Effector memory CD8-positive, alpha-beta T cell (primary cell): ENCODE results near the gene MCUR1.
"Not testable (repeated sequence)": the region's sequence is repeated elsewhere in the genome, so short reads cannot be mapped to it uniquely, and the experiment has no call there.

Experiments used
- ATAC-seq: fragments of 150-1000 bp; cut with Tn5 transposase; replicated peaks from 2 replicates; pipeline ENCODE4 v1.10.0; 2021; ENCODE audit warnings: mild to moderate bottlenecking, moderate library complexity
- DNase-seq, 3 experiments: peaks; one replicate each; pipeline ENCODE4 v3.0.0; 2021
- H3K27ac Mint-ChIP-seq, 2 donors: one replicate each; pipeline ENCODE4 v1.8.0; 2022; ENCODE audit warnings: mild to moderate bottlenecking in 2 of 2, mixed read lengths in 2 of 2, moderate library complexity in 2 of 2
- H3K27me3 Mint-ChIP-seq, 2 donors: one replicate each; pipeline ENCODE4 v1.8.0; 2022; ENCODE audit warnings: mixed read lengths in 2 of 2
- H3K36me3 Mint-ChIP-seq: one replicate; pipeline ENCODE4 v1.8.0; 2022; ENCODE audit warnings: mild to moderate bottlenecking, moderate library complexity, mixed read lengths; ENCODE audit not compliant: insufficient read depth
- H3K4me1 Mint-ChIP-seq, 2 donors: one replicate each; pipeline ENCODE4 v1.8.0; 2022; ENCODE audit warnings: low read depth in 2 of 2, mixed read lengths in 2 of 2
- H3K4me3 Mint-ChIP-seq, 2 donors: one replicate each; pipeline ENCODE4 v1.8.0; 2022; ENCODE audit warnings: mild to moderate bottlenecking in 2 of 2, mixed read lengths in 2 of 2, moderate library complexity in 2 of 2
- H3K9me3 Mint-ChIP-seq, 2 donors: one replicate each; pipeline ENCODE4 v1.8.0; 2022; ENCODE audit warnings: mixed read lengths in 2 of 2

The MCUR1 gene

GRCh38 chr6:13841936-13842335 lies 27.6 kb upstream of the MCUR1 start:
- H3K27me3 Mint-ChIP-seq = peaks cover 7 to 9% of the 10 kb centered on the region in 2 donors
- no peak overlapping the region for H3K27ac Mint-ChIP-seq
- peaks cover 4% of the 10 kb centered on the region for H3K36me3 Mint-ChIP-seq
- H3K4me3 Mint-ChIP-seq = no peak overlapping the region
- ATAC-seq (no peak), DNase-seq (no peak)
- no peaks in the 10 kb centered on the region for H3K9me3 Mint-ChIP-seq
- H3K4me1 Mint-ChIP-seq = no peaks in the 10 kb centered on the region

GRCh38 chr6:13838616-13839015 lies 24.3 kb upstream of the MCUR1 start:
- peaks cover 4% of the 10 kb centered on the region for H3K36me3 Mint-ChIP-seq
- peaks cover 5 to 24% of the 10 kb centered on the region in 2 donors for H3K27me3 Mint-ChIP-seq
- H3K4me3 Mint-ChIP-seq = no peak overlapping the region
- H3K4me1 Mint-ChIP-seq = no peaks in the 10 kb centered on the region
- DNase-seq (no peak), ATAC-seq (no peak)
- no peaks in the 10 kb centered on the region for H3K9me3 Mint-ChIP-seq
- H3K27ac Mint-ChIP-seq = no peak overlapping the region

- peaks cover 9 to 21% of the 10 kb centered on the region in 2 donors for H3K27me3 Mint-ChIP-seq
- H3K27ac Mint-ChIP-seq = no peak overlapping the region
- no peaks in the 10 kb centered on the region for H3K9me3 Mint-ChIP-seq
- no peak for ATAC-seq
- no peaks in the 10 kb centered on the region for H3K4me1 Mint-ChIP-seq
- peaks cover 4% of the 10 kb centered on the region for H3K36me3 Mint-ChIP-seq
- no peak overlapping the region for H3K4me3 Mint-ChIP-seq
- DNase-seq = no peak
Observed at GRCh38 chr6:13836170-13836569, 21.8 kb upstream of the MCUR1 start.

- Mint-ChIP-seq H3K27ac (no peak overlapping the region), H3K27me3 (peaks cover 21 to 31% of the 10 kb centered on the region in 2 donors), H3K4me3 (no peak overlapping the region), H3K36me3 (no peaks in the 10 kb centered on the region), H3K9me3 (no peaks in the 10 kb centered on the region), H3K4me1 (no peaks in the 10 kb centered on the region)
- no peak for ATAC-seq
- no peak for DNase-seq
Observed at GRCh38 chr6:13834790-13835189, 20.4 kb upstream of the MCUR1 start.

GRCh38 chr6:13834018-13834417 lies 19.7 kb upstream of the MCUR1 start:
- ATAC-seq, H3K36me3 Mint-ChIP-seq, H3K4me3 Mint-ChIP-seq, DNase-seq, H3K27ac Mint-ChIP-seq, H3K9me3 Mint-ChIP-seq, H3K4me1 Mint-ChIP-seq: not testable (repeated sequence)
- H3K27me3 Mint-ChIP-seq = peaks cover 25 to 32% of the 10 kb centered on the region in 2 donors

- no peaks in the 10 kb centered on the region for H3K4me1 Mint-ChIP-seq
- ATAC-seq = no peak
- H3K36me3 Mint-ChIP-seq = no peaks in the 10 kb centered on the region
- H3K9me3 Mint-ChIP-seq = no peaks in the 10 kb centered on the region
- no peak for DNase-seq
- H3K27me3 Mint-ChIP-seq = peaks cover 34 to 40% of the 10 kb centered on the region in 2 donors
- H3K4me3 Mint-ChIP-seq = no peak overlapping the region
- H3K27ac Mint-ChIP-seq = no peak overlapping the region
Observed at GRCh38 chr6:13832778-13833177, 18.4 kb upstream of the MCUR1 start.

GRCh38 chr6:13831615-13832014 lies 17.3 kb upstream of the MCUR1 start:
- Mint-ChIP-seq H3K27me3 (peaks cover 34 to 40% of the 10 kb centered on the region in 2 donors), H3K36me3 (no peaks in the 10 kb centered on the region), H3K9me3 (no peaks in the 10 kb centered on the region), H3K4me1 (no peaks in the 10 kb centered on the region), H3K4me3 (no peak overlapping the region), H3K27ac (no peak overlapping the region)
- ATAC-seq = no peak
- DNase-seq = no peak

GRCh38 chr6:13830803-13831202 lies 16.4 kb upstream of the MCUR1 start:
- no peak overlapping the region for H3K4me3 Mint-ChIP-seq
- H3K27ac Mint-ChIP-seq = no peak overlapping the region
- H3K27me3 Mint-ChIP-seq = peaks cover 34 to 37% of the 10 kb centered on the region in 2 donors
- DNase-seq = no peak
- ATAC-seq = no peak
- no peaks in the 10 kb centered on the region for H3K9me3 Mint-ChIP-seq
- no peaks in the 10 kb centered on the region for H3K36me3 Mint-ChIP-seq
- H3K4me1 Mint-ChIP-seq = no peaks in the 10 kb centered on the region

- DNase-seq, H3K4me3 Mint-ChIP-seq, H3K27ac Mint-ChIP-seq, H3K4me1 Mint-ChIP-seq, H3K9me3 Mint-ChIP-seq, H3K36me3 Mint-ChIP-seq, ATAC-seq: not testable (repeated sequence)
- peaks cover 25 to 41% of the 10 kb centered on the region in 2 donors for H3K27me3 Mint-ChIP-seq
Observed at GRCh38 chr6:13829419-13829818, 15.1 kb upstream of the MCUR1 start.

GRCh38 chr6:13828656-13829301 lies 14.4 kb upstream of the MCUR1 start:
- H3K4me1 Mint-ChIP-seq, H3K36me3 Mint-ChIP-seq, DNase-seq, H3K9me3 Mint-ChIP-seq, H3K27ac Mint-ChIP-seq, H3K4me3 Mint-ChIP-seq, ATAC-seq: not testable (repeated sequence)
- H3K27me3 Mint-ChIP-seq = peaks cover 25 to 37% of the 10 kb centered on the region in 2 donors

- H3K9me3 Mint-ChIP-seq = no peaks in the 10 kb centered on the region
- DNase-seq (no peak), ATAC-seq (no peak)
- H3K27me3 Mint-ChIP-seq = peaks cover 18 to 32% of the 10 kb centered on the region in 2 donors
- no peaks in the 10 kb centered on the region for H3K4me1 Mint-ChIP-seq
- H3K27ac Mint-ChIP-seq = no peak overlapping the region
- no peak overlapping the region for H3K4me3 Mint-ChIP-seq
- no peaks in the 10 kb centered on the region for H3K36me3 Mint-ChIP-seq
Observed at GRCh38 chr6:13827032-13827431, 12.7 kb upstream of the MCUR1 start.

- DNase-seq (no peak), ATAC-seq (no peak)
- H3K9me3 Mint-ChIP-seq = no peaks in the 10 kb centered on the region
- H3K4me3 Mint-ChIP-seq = no peak overlapping the region
- H3K27me3 Mint-ChIP-seq = peaks cover 18 to 31% of the 10 kb centered on the region in 2 donors
- H3K36me3 Mint-ChIP-seq = no peaks in the 10 kb centered on the region
- H3K4me1 Mint-ChIP-seq = no peaks in the 10 kb centered on the region
- H3K27ac Mint-ChIP-seq = no peak overlapping the region
Observed at GRCh38 chr6:13825871-13826270, 11.5 kb upstream of the MCUR1 start.

GRCh38 chr6:13818341-13818740 lies 4.0 kb upstream of the MCUR1 start:
- no peak overlapping the region for H3K27ac Mint-ChIP-seq
- no peaks in the 10 kb centered on the region for H3K9me3 Mint-ChIP-seq
- DNase-seq (no peak), ATAC-seq (no peak)
- H3K36me3 Mint-ChIP-seq = peaks cover 10% of the 10 kb centered on the region
- H3K4me1 Mint-ChIP-seq = peaks cover 7 to 8% of the 10 kb centered on the region in 2 donors
- no peak overlapping the region for H3K4me3 Mint-ChIP-seq
- no peaks in the 10 kb centered on the region for H3K27me3 Mint-ChIP-seq

GRCh38 chr6:13814938-13815575 lies 700 bp upstream of the MCUR1 start:
- Mint-ChIP-seq H3K9me3 (no peaks in the 10 kb centered on the region), H3K4me3 (peak overlapping the region; percentile 85 to 86), H3K27ac (peak overlapping the region; percentile 51 to 75), H3K36me3 (peaks cover 11% of the 10 kb centered on the region), H3K4me1 (peaks cover 30 to 31% of the 10 kb centered on the region in 2 donors), H3K27me3 (no peaks in the 10 kb centered on the region)
- DNase-seq (no peak), ATAC-seq (no peak)
